HepG2 (cell line): Measurements from ENCODE around the gene NANOGP8.

Experiments
- BCLAF1 ChIP-seq: fragments of 450-650 bp; IDR thresholded peaks from 2 replicates; pipeline ENCODE4 v1.6.1; 2017; ENCODE audit warnings: mild to moderate bottlenecking
- CEBPB ChIP-seq: IDR thresholded peaks from 2 replicates; pipeline ENCODE4 v1.6.1; 2011; ENCODE audit warnings: low read depth, low read length, improper control_type of control experiment, borderline replicate concordance
- FIP1L1 ChIP-seq: fragments of 200-400 bp; formaldehyde crosslinking; IDR thresholded peaks from 2 replicates; pipeline ENCODE4 v1.6.1; 2018; ENCODE audit warnings: low read depth, mild to moderate bottlenecking, low read length, moderate library complexity, borderline replicate concordance; ENCODE audit not compliant: insufficient read depth
- KLF11 ChIP-seq: IDR thresholded peaks from 2 replicates; pipeline ENCODE4 v1.6.1; 2016; ENCODE audit warnings: missing compliant biosample characterization
- KLF16 ChIP-seq, 2 experiments: sonication (generic) in 1 of 2; formaldehyde crosslinking in 1 of 2; IDR thresholded peaks; 2 replicates each; pipeline versions ENCODE4 v1.6.1 to v1.8.0; 2016 to 2023; ENCODE audit warnings: missing genetic modification reagents in 2 of 2, missing compliant biosample characterization in 1 of 2
- TAF1 ChIP-seq: sonication (generic); formaldehyde crosslinking; IDR thresholded peaks from 2 replicates; pipeline ENCODE4 v1.4.0; 2020; ENCODE audit warnings: missing genetic modification reagents
- YY1 ChIP-seq: IDR thresholded peaks from 2 replicates; pipeline ENCODE4 v1.6.1; 2011; ENCODE audit warnings: low read length, low read depth, moderate library complexity, mild to moderate bottlenecking; ENCODE audit not compliant: insufficient read depth, insufficient replicate concordance
- ZNF121 ChIP-seq: sonication (generic); formaldehyde crosslinking; IDR thresholded peaks from 2 replicates; pipeline ENCODE4 v1.5.0; 2020; ENCODE audit warnings: mild to moderate bottlenecking, missing genetic modification reagents
- ZNF451 ChIP-seq: sonication (generic); formaldehyde crosslinking; IDR thresholded peaks from 2 replicates; pipeline ENCODE4 v1.5.0; 2020; ENCODE audit warnings: mild to moderate bottlenecking, missing genetic modification reagents
- ZNF724P ChIP-seq: sonication (generic); formaldehyde crosslinking; IDR thresholded peaks from 2 replicates; pipeline ENCODE4 v1.8.0; 2022; ENCODE audit warnings: missing genetic modification reagents, borderline replicate concordance

GRCh38 chr15:35107561-35107960 lies 22.5 kb upstream of the NANOGP8 start:
- TF ChIP-seq FIP1L1 (no peak), KLF16 (CRISPR knock-in tag; IDR thresholded peaks at IDR 0.05) (no peak), BCLAF1 (no peak), TAF1 (CRISPR knock-in tag) (no peak), ZNF724P (CRISPR knock-in tag) (no peak), YY1 (no peak), CEBPB (no peak), ZNF451 (CRISPR knock-in tag) (no peak), KLF11 (CRISPR knock-in tag) (no peak), ZNF121 (CRISPR knock-in tag) (no peak)
